ENCODE measurements around the gene RAMP3. TPM values are rescaled to one million over a fixed set of nuclear protein-coding genes. Genes with fewer than 3 reads are reported as not detected.

RAMP3 gene
- total RNA-seq, 2 donors from 2014 or later: 35.8 to 43.5 TPM

- no peak overlapping the region for H3K27ac ChIP-seq
- TF ChIP-seq, protein P1, sequence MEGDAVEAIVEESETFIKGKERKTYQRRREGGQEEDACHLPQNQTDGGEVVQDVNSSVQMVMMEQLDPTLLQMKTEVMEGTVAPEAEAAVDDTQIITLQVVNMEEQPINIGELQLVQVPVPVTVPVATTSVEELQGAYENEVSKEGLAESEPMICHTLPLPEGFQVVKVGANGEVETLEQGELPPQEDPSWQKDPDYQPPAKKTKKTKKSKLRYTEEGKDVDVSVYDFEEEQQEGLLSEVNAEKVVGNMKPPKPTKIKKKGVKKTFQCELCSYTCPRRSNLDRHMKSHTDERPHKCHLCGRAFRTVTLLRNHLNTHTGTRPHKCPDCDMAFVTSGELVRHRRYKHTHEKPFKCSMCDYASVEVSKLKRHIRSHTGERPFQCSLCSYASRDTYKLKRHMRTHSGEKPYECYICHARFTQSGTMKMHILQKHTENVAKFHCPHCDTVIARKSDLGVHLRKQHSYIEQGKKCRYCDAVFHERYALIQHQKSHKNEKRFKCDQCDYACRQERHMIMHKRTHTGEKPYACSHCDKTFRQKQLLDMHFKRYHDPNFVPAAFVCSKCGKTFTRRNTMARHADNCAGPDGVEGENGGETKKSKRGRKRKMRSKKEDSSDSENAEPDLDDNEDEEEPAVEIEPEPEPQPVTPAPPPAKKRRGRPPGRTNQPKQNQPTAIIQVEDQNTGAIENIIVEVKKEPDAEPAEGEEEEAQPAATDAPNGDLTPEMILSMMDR (IDR thresholded peaks at IDR 0.05): no peak
- no peak for TF ChIP-seq POLR2AphosphoS5 (IDR thresholded peaks at IDR 0.05)
- no peak for TF ChIP-seq POLR2A (IDR thresholded peaks at IDR 0.05)
- no peak for DNase-seq (ENCODE audit: low spot score)
- H3K27me3 ChIP-seq (replicated peaks; ENCODE audit: insufficient read depth): no peaks in the 10 kb centered on the region
- intact Hi-C loops (cut with DNase I): loop anchor here (10.0 kb wide), 2 partner anchors 235 to 535 kb away; partner anchors contain the start of genes PURB and TMED4
- H3K4me1 ChIP-seq (replicated peaks): no peaks in the 10 kb centered on the region
- H3K36me3 ChIP-seq: no peaks in the 10 kb centered on the region
- H3K4me3 ChIP-seq: no peak overlapping the region
- WGBS: 72% methylated on average over 3 of the region's 3 CpGs
- H3K9me3 ChIP-seq: no peaks in the 10 kb centered on the region
These were observed 38.0 kb upstream of the RAMP3 start for GRCh38 chr7:45119550-45119949.

GRCh38 chr7:45122975-45123860, 34.4 kb upstream of the RAMP3 start:
- no peak overlapping the region for H3K4me3 ChIP-seq
- H3K27ac ChIP-seq: no peak overlapping the region
- intact Hi-C loops (cut with DNase I): no loop called here
- no peak for DNase-seq (ENCODE audit: low spot score)
- no peaks in the 10 kb centered on the region for H3K27me3 ChIP-seq (replicated peaks; ENCODE audit: insufficient read depth)
- no peaks in the 10 kb centered on the region for H3K4me1 ChIP-seq (replicated peaks)
- no peaks in the 10 kb centered on the region for H3K36me3 ChIP-seq
- no peaks in the 10 kb centered on the region for H3K9me3 ChIP-seq
- TF ChIP-seq POLR2A (IDR thresholded peaks at IDR 0.05): no peak
- TF ChIP-seq, protein P1 (IDR thresholded peaks at IDR 0.05): no peak
- TF ChIP-seq POLR2AphosphoS5 (IDR thresholded peaks at IDR 0.05): no peak
- 75% methylated on average over 16 of the region's 16 CpGs for WGBS

DNA sequence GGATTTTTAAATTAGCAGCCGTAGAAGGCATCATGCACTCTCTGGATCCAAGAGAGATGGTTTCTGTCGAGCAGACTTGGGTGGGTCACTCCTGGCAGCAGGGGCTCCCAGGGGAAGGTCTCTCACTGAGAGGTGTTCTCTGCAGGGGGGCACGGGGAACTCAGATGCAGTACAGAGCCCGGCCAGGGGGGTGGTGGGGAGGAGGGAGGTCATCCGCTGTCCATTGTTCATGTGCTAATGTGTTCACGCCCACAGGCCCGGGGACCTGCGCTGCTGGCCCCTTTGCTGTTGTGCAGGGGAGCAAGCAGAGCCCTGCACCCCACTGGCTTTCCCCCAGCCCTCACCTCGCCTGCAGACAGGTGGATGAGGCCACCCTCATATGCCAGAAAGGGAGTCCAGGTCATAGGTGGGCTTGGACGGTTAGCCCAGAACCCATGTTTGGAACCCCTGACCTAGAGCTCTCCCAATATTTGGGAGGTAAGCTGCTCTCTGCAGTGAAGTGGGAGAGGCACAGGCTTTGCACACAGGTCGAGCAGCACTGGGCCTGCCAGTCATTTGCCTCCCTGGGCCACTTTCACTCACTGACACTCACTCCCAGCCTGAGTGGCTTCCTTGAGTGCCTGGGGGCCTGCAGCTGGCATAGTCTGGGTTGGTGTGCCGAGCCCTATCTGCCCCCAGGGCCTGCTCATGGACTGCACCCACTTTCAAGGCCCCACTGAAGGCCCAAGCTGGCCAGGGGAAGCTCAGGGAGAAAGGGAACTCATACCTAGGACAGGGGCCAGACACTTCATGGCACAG, 33.5 kb upstream of the RAMP3 start:
- TF ChIP-seq, protein P1 (IDR thresholded peaks at IDR 0.05): no peak
- TF ChIP-seq POLR2A (IDR thresholded peaks at IDR 0.05) (no peak), POLR2AphosphoS5 (IDR thresholded peaks at IDR 0.05) (no peak)
- intact Hi-C loops (cut with DNase I): no loop called here

DNA sequence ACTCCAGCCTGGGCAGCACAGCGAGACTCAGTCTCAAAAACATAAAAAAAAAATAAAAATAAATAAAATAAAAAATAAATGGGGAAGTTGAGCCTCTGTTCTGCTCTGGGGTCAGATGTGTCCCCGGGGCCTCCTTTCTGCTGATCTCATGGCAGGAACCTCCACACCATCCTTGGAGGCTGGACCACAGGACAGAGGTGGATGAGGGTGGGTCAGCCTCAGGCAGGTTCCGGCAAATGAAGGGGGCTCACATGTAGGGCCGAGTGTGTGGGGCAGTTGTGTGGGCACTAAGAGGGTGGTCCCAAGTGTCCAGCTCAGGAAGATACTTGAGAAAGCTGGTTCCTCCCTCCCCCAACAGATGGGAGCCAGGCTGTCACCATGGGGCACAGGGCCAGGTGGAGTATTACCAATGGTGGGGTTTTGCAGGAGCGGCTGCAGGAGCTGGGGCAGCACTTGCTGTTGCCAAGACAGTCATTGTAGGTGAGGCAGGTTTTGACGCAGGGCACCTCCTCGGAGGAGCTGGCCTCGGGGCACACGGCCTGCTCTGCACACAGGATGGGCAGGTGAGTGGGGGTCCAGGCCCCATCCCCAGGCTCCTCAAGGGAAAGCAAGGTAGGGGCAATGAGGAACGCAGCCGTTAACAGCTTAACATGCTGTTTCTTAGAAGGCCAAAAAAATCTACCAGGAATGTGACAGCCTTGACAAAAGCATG, 32.2 kb upstream of the RAMP3 start:
- Histone ChIP-seq H3K27me3 (replicated peaks; ENCODE audit: insufficient read depth) (no peaks in the 10 kb centered on the region), H3K4me1 (replicated peaks) (no peaks in the 10 kb centered on the region), H3K36me3 (no peaks in the 10 kb centered on the region), H3K9me3 (no peaks in the 10 kb centered on the region), H3K4me3 (no peak overlapping the region), H3K27ac (no peak overlapping the region)
- TF ChIP-seq, protein P1 (IDR thresholded peaks at IDR 0.05): no peak
- no peak for TF ChIP-seq POLR2AphosphoS5 (IDR thresholded peaks at IDR 0.05)
- TF ChIP-seq POLR2A (IDR thresholded peaks at IDR 0.05): no peak
- DNase-seq (ENCODE audit: low spot score): no peak
- intact Hi-C loops (cut with DNase I): no loop called here
- 80% methylated on average over 11 of the region's 11 CpGs for WGBS

More for the DNA sequence above, 33.5 kb upstream of the RAMP3 start:
- H3K9me3 ChIP-seq: no peaks in the 10 kb centered on the region
- H3K4me1 ChIP-seq (replicated peaks): no peaks in the 10 kb centered on the region
- H3K27me3 ChIP-seq (replicated peaks; ENCODE audit: insufficient read depth): no peaks in the 10 kb centered on the region
- 68% methylated on average over 9 of the region's 12 CpGs for WGBS
- H3K36me3 ChIP-seq: no peaks in the 10 kb centered on the region
- no peak overlapping the region for H3K27ac ChIP-seq
- DNase-seq (ENCODE audit: low spot score): no peak
- H3K4me3 ChIP-seq: no peak overlapping the region

Data from prostate gland (tissue), 2 donors.